Measurements from ENCODE around the gene MYH11.
"Not testable (repeated sequence)": the region's sequence is repeated elsewhere in the genome, so short reads cannot be mapped to it uniquely, and the experiment has no call there.

MYH11 gene

DNA sequence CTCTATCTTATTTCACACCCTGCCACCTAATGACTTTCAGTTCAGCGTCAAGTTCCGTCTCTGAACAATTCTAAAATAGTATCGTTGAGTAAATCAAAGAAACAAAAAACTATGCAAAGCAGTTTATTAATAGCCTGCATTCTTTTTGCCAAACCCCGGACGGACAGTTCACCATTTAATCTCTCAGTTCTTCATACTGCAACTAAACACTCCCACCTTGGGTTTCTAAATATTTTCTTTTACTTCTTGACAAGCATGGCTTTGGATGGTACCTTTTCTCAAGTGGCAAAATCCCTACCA, 1.2 kb downstream of the MYH11 start:
- no peak overlapping the region for H2AK5ac ChIP-seq (ENCODE audit: low read length)
- H2BK120ac ChIP-seq (ENCODE audit: low read depth, low read length) = no peak overlapping the region
- no peak overlapping the region for H3K9ac ChIP-seq (ENCODE audit: low read length)
- H3K4me1 ChIP-seq (ENCODE audit: control insufficient read depth, low read depth, low read length) = no peaks in the 10 kb centered on the region
- no peak overlapping the region for H3K4me2 ChIP-seq (ENCODE audit: low read length)
- H3K79me1 ChIP-seq (ENCODE audit: low read length) = no peaks in the 10 kb centered on the region
- no peak overlapping the region for H3K4ac ChIP-seq (ENCODE audit: low read depth, low read length)
- 100% methylated on average over 2 of the region's 5 CpGs for WGBS (ENCODE audit: extremely low coverage, insufficient coverage, low lambda C conversion rate)
- peaks cover 19% of the 10 kb centered on the region for H3K27me3 ChIP-seq (ENCODE audit: insufficient read depth, low read length, poor library complexity)
- H4K8ac ChIP-seq (ENCODE audit: low read depth, low read length) = no peak overlapping the region
- no peak for DNase-seq
- H3K18ac ChIP-seq (ENCODE audit: low read length) = no peak overlapping the region
- no peak overlapping the region for H3K23ac ChIP-seq (ENCODE audit: low read length)
- H4K5ac ChIP-seq (ENCODE audit: low read length) = no peak overlapping the region
- no peaks in the 10 kb centered on the region for H3K36me3 ChIP-seq (ENCODE audit: control insufficient read depth, insufficient read depth, low read length)
- H2BK15ac ChIP-seq (replicated peaks; ENCODE audit: low read depth) = no peak overlapping the region
- H2BK5ac ChIP-seq (ENCODE audit: low read length) = no peak overlapping the region
- H3K56ac ChIP-seq (ENCODE audit: low read length) = no peak overlapping the region
- H3K4me3 ChIP-seq (ENCODE audit: low read length) = no peak overlapping the region
- no peaks in the 10 kb centered on the region for H3K79me2 ChIP-seq (ENCODE audit: control insufficient read depth, insufficient read depth, low read length)
- no peak overlapping the region for H3K27ac ChIP-seq (ENCODE audit: low read depth, low read length)

- Histone ChIP-seq H4K8ac (ENCODE audit: low read depth, low read length) (no peak overlapping the region), H2BK15ac (replicated peaks; ENCODE audit: low read depth) (no peak overlapping the region), H3K79me1 (ENCODE audit: low read length) (no peaks in the 10 kb centered on the region), H3K27me3 (ENCODE audit: insufficient read depth, low read length, poor library complexity) (peaks cover 19% of the 10 kb centered on the region), H3K9ac (ENCODE audit: low read length) (no peak overlapping the region), H4K5ac (ENCODE audit: low read length) (no peak overlapping the region), H3K4me3 (ENCODE audit: low read length) (no peak overlapping the region), H3K4ac (ENCODE audit: low read depth, low read length) (no peak overlapping the region), H3K79me2 (ENCODE audit: control insufficient read depth, insufficient read depth, low read length) (no peaks in the 10 kb centered on the region), H3K27ac (ENCODE audit: low read depth, low read length) (no peak overlapping the region), H3K4me2 (ENCODE audit: low read length) (no peak overlapping the region), H3K23ac (ENCODE audit: low read length) (no peak overlapping the region), H3K36me3 (ENCODE audit: control insufficient read depth, insufficient read depth, low read length) (no peaks in the 10 kb centered on the region), H2BK5ac (ENCODE audit: low read length) (no peak overlapping the region), H3K56ac (ENCODE audit: low read length) (no peak overlapping the region), H3K18ac (ENCODE audit: low read length) (no peak overlapping the region), H2AK5ac (ENCODE audit: low read length) (no peak overlapping the region), H2BK120ac (ENCODE audit: low read depth, low read length) (no peak overlapping the region), H3K4me1 (ENCODE audit: control insufficient read depth, low read depth, low read length) (no peaks in the 10 kb centered on the region)
- no peak for DNase-seq
- WGBS (ENCODE audit: extremely low coverage, insufficient coverage, low lambda C conversion rate) = no CpG with 5 or more reads among the region's 15 CpGs
These were observed 1.7 kb downstream of the MYH11 start for GRCh38 chr16:15854906-15855703.

DNA sequence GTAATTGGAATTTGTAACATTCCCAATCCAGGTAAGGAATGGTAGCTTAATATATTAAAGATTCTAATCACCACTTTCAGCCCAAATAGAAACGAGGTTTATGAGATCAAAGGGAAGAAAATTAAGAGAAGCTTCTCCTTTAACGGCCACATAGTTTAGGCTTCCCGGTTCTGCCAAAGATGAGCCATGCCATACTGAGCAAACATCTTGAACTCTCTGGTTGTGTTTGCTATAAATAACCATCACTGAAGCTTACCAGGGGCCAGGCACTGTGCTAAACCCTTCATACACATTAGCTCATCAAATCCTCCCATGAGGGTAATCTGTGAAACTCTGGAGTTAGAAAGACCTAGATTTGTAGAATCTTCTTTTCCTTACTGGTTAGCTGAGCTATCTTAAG, 2.8 kb downstream of the MYH11 start:
- no peak for DNase-seq
- Histone ChIP-seq H2BK15ac (replicated peaks; ENCODE audit: low read depth) (no peak overlapping the region), H3K4me1 (ENCODE audit: control insufficient read depth, low read depth, low read length) (no peaks in the 10 kb centered on the region), H3K79me1 (ENCODE audit: low read length) (no peaks in the 10 kb centered on the region), H3K56ac (ENCODE audit: low read length) (no peak overlapping the region), H3K23ac (ENCODE audit: low read length) (no peak overlapping the region), H3K4ac (ENCODE audit: low read depth, low read length) (no peak overlapping the region), H2BK120ac (ENCODE audit: low read depth, low read length) (no peak overlapping the region), H3K27ac (ENCODE audit: low read depth, low read length) (no peak overlapping the region), H3K36me3 (ENCODE audit: control insufficient read depth, insufficient read depth, low read length) (no peaks in the 10 kb centered on the region), H2AK5ac (ENCODE audit: low read length) (no peak overlapping the region), H2BK5ac (ENCODE audit: low read length) (no peak overlapping the region), H3K18ac (ENCODE audit: low read length) (no peak overlapping the region), H3K79me2 (ENCODE audit: control insufficient read depth, insufficient read depth, low read length) (no peaks in the 10 kb centered on the region), H3K4me3 (ENCODE audit: low read length) (no peak overlapping the region), H4K5ac (ENCODE audit: low read length) (no peak overlapping the region), H3K9ac (ENCODE audit: low read length) (no peak overlapping the region), H4K8ac (ENCODE audit: low read depth, low read length) (no peak overlapping the region), H3K27me3 (ENCODE audit: insufficient read depth, low read length, poor library complexity) (peaks cover 19% of the 10 kb centered on the region), H3K4me2 (ENCODE audit: low read length) (no peak overlapping the region)
- no CpG with 5 or more reads among the region's 3 CpGs for WGBS (ENCODE audit: extremely low coverage, insufficient coverage, low lambda C conversion rate)

- Histone ChIP-seq H3K79me2 (ENCODE audit: control insufficient read depth, insufficient read depth, low read length) (no peaks in the 10 kb centered on the region), H3K9ac (ENCODE audit: low read length) (no peak overlapping the region), H3K27me3 (ENCODE audit: insufficient read depth, low read length, poor library complexity) (peaks cover 19% of the 10 kb centered on the region), H2BK5ac (ENCODE audit: low read length) (no peak overlapping the region), H3K79me1 (ENCODE audit: low read length) (no peaks in the 10 kb centered on the region), H3K4me1 (ENCODE audit: control insufficient read depth, low read depth, low read length) (no peaks in the 10 kb centered on the region), H3K4me3 (ENCODE audit: low read length) (no peak overlapping the region), H3K27ac (ENCODE audit: low read depth, low read length) (no peak overlapping the region), H3K4ac (ENCODE audit: low read depth, low read length) (no peak overlapping the region), H4K5ac (ENCODE audit: low read length) (no peak overlapping the region), H3K18ac (ENCODE audit: low read length) (no peak overlapping the region), H3K36me3 (ENCODE audit: control insufficient read depth, insufficient read depth, low read length) (no peaks in the 10 kb centered on the region), H2BK120ac (ENCODE audit: low read depth, low read length) (no peak overlapping the region), H2AK5ac (ENCODE audit: low read length) (no peak overlapping the region), H4K8ac (ENCODE audit: low read depth, low read length) (no peak overlapping the region), H2BK15ac (replicated peaks; ENCODE audit: low read depth) (no peak overlapping the region), H3K4me2 (ENCODE audit: low read length) (no peak overlapping the region), H3K23ac (ENCODE audit: low read length) (no peak overlapping the region), H3K56ac (ENCODE audit: low read length) (no peak overlapping the region)
- WGBS (ENCODE audit: extremely low coverage, insufficient coverage, low lambda C conversion rate) = no CpG with 5 or more reads among the region's 4 CpGs
- DNase-seq = no peak
These were observed 3.8 kb downstream of the MYH11 start for GRCh38 chr16:15853021-15853420.

- H2AK5ac ChIP-seq (ENCODE audit: low read length); H4K5ac ChIP-seq (ENCODE audit: low read length); H3K4me1 ChIP-seq (ENCODE audit: control insufficient read depth, low read depth, low read length); H3K4me2 ChIP-seq (ENCODE audit: low read length); H3K27me3 ChIP-seq (ENCODE audit: insufficient read depth, low read length, poor library complexity); H4K8ac ChIP-seq (ENCODE audit: low read depth, low read length); H3K79me1 ChIP-seq (ENCODE audit: low read length); H2BK5ac ChIP-seq (ENCODE audit: low read length); H3K4me3 ChIP-seq (ENCODE audit: low read length); H3K23ac ChIP-seq (ENCODE audit: low read length); H3K79me2 ChIP-seq (ENCODE audit: control insufficient read depth, insufficient read depth, low read length); H3K4ac ChIP-seq (ENCODE audit: low read depth, low read length); H2BK120ac ChIP-seq (ENCODE audit: low read depth, low read length); DNase-seq; H3K9ac ChIP-seq (ENCODE audit: low read length); H3K18ac ChIP-seq (ENCODE audit: low read length); H3K27ac ChIP-seq (ENCODE audit: low read depth, low read length); H3K56ac ChIP-seq (ENCODE audit: low read length); H3K36me3 ChIP-seq (ENCODE audit: control insufficient read depth, insufficient read depth, low read length); H2BK15ac ChIP-seq (replicated peaks; ENCODE audit: low read depth): not testable (repeated sequence)
- WGBS (ENCODE audit: extremely low coverage, insufficient coverage, low lambda C conversion rate) = no CpG with 5 or more reads among the region's 6 CpGs
These were observed 6.3 kb downstream of the MYH11 start for GRCh38 chr16:15850555-15850954.
